ENCODE results near the gene COG7.

- TF ChIP-seq ZSCAN18 (CRISPR knock-in tag; IDR thresholded peaks at IDR 0.05) (no peak), ZNF263 (CRISPR knock-in tag; IDR thresholded peaks at IDR 0.05; ENCODE audit: low read depth) (no peak), FOXK1 (CRISPR knock-in tag; IDR thresholded peaks at IDR 0.05) (no peak)
Measured at GRCh38 chr16:23378256-23378655, 74.7 kb downstream of the COG7 start.
